ENCODE results near the gene PCTP. TPM values are rescaled to one million over a fixed set of nuclear protein-coding genes. Genes with fewer than 3 reads are reported as not detected.

Gene PCTP
- total and polyA plus RNA-seq, 2 of the 4 experiments (the other 2 are of a cell fraction) = 11.6 to 12.9 TPM

DNA sequence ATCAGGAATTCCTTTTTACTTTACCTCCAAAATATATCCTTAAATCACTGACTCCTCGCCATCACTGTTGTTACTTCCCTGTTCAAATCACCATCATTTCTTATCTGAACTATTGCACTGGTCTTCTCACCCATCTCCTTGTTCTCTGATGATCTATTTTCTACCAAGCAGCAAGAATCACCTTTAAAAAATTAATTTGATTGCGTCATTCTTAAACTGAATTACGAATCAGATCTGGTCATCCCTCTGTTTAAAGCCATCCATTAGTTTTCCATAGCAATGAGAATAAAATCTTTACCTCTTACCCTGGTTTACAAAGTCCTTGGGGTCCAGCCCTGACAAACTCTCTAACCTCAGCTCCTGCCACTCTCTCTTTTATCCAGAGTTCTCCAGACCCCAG, 14.6 kb downstream of the PCTP start:
- no peak overlapping the region for H2AFZ ChIP-seq (replicated peaks; ENCODE audit: low read length, poor library complexity)
- CTCF ChIA-PET = no interaction called here
- H2BK15ac ChIP-seq (ENCODE audit: low read depth, low read length) = no peak overlapping the region
- no peak overlapping the region for H3K56ac ChIP-seq (ENCODE audit: extremely low read depth, insufficient read depth, low read length)
- peaks cover 4% of the 10 kb centered on the region; the same call in 1 of the 2 replicates for H4K20me1 ChIP-seq (ENCODE audit: insufficient read depth, low read length)
- H4K8ac ChIP-seq (ENCODE audit: low read depth in 2 of 2, low read length in 2 of 2) = no peak overlapping the region
- no peak overlapping the region for H2AK9ac ChIP-seq (replicated peaks; ENCODE audit: low read depth, low read length, poor library complexity)
- WGBS, 2 experiments (ENCODE audit: extremely low coverage in 2 of 2, insufficient read length in 1 of 2) = 100% methylated on average over 2 of the region's 3 CpGs; no CpG with 5 or more reads in 1 of the 2 experiments
- POLR2A ChIA-PET (ENCODE audit: unreplicated experiment) = no interaction called here
- H3K9me1 ChIP-seq (ENCODE audit: insufficient read depth, low read length) = peaks cover 9% of the 10 kb centered on the region
- no TSS peak for BruUV-seq (replicated peaks)
- H3K4me1 ChIP-seq (ENCODE audit: control insufficient read depth, insufficient read depth, low read length) = peaks cover 8% of the 10 kb centered on the region
- no peak overlapping the region for H3K23ac ChIP-seq (ENCODE audit: low read depth, low read length)
- no peak overlapping the region for H3K4me3 ChIP-seq (ENCODE audit: insufficient read depth, low read depth, low read length)
- no peak overlapping the region for H2BK20ac ChIP-seq (ENCODE audit: low read depth, low read length)
- no peak overlapping the region for H2BK120ac ChIP-seq (ENCODE audit: low read depth, low read length)
- dilution Hi-C loops (cut with HindIII; ENCODE audit: low sequenced_read_pairs, unreplicated experiment) = no loop called here
- H2AK5ac ChIP-seq (ENCODE audit: low read depth, low read length) = no peak overlapping the region
- no peak overlapping the region for H3K4me2 ChIP-seq (ENCODE audit: low read depth, low read length)
- no peak for ATAC-seq (ENCODE audit: low read depth)
- no peak overlapping the region for H2BK5ac ChIP-seq (ENCODE audit: low read depth, low read length, poor library complexity, severe bottlenecking)
- no peak overlapping the region for H3K9ac ChIP-seq (ENCODE audit: low read depth, low read length)
- peaks cover 6 to 16% of the 10 kb centered on the region in 2 experiments for H3K79me1 ChIP-seq (ENCODE audit: low read depth in 1 of 2, low read length in 2 of 2)
- TF ChIP-seq MAZ (IDR thresholded peaks at IDR 0.05; ENCODE audit: borderline replicate concordance, low read depth, low read length) (no peak), CEBPB (IDR thresholded peaks at IDR 0.05; ENCODE audit: low read depth, low read length) (peak; percentile 76)
- no peak for DNase-seq
- no peak overlapping the region for H4K91ac ChIP-seq (ENCODE audit: insufficient read depth, low read depth, low read length)
- H3K14ac ChIP-seq (replicated peaks; ENCODE audit: low read depth, low read length) = no peak overlapping the region
- intact Hi-C loops (cut with micrococcal nuclease) = no loop called here
- in situ Hi-C loops (cut with MboI; ENCODE audit: low sequenced_read_pairs) = no loop called here
- no peak overlapping the region for H3K27ac ChIP-seq (ENCODE audit: insufficient read depth, low read length)
- no peak overlapping the region for H3K4ac ChIP-seq (ENCODE audit: low read depth, low read length)
- H3K27me3 ChIP-seq (ENCODE audit: control insufficient read depth, insufficient read depth, low read length) = no peaks in the 10 kb centered on the region
- no peaks in the 10 kb centered on the region for H3K9me3 ChIP-seq (ENCODE audit: control insufficient read depth, insufficient read depth, low read length)
- no peak overlapping the region for H4K5ac ChIP-seq (ENCODE audit: low read depth, low read length)
- H3K36me3 ChIP-seq (ENCODE audit: control insufficient read depth, insufficient read depth, low read length) = peaks cover 2% of the 10 kb centered on the region; the same call in 1 of the 2 replicates
- H3K18ac ChIP-seq (ENCODE audit: low read depth, low read length) = no peak overlapping the region

All from IMR-90 (cell line).